ENCODE results near the gene TMSB10. TPM values are rescaled to one million over a fixed set of nuclear protein-coding genes. Genes with fewer than 3 reads are reported as not detected.

The TMSB10 gene
- total RNA-seq, 1 experiment from 2014 or later: 869 TPM

DNA sequence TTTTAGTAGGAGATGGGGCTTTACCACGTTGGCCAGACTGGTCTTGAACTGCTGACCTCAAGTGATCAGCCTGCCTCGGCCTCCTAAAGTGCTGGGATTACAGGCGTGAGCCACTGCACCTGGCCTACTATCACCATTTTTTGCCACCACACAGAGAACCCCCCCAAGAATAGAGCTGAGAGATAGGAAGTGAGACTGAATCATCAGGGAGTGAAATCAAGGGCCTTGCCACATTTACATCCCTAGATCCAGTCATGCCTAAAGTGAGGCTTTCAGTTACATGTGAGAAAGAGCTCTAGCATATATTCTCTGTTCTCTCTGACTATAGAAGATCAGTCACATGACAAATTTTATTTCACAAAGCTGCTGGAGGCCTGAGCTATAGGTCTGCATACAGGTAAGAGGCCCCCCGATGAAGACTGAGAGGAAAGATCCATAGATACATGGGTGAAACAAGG, 37.5 kb downstream of the TMSB10 start:
- no peak overlapping the region for H3K4me3 Mint-ChIP-seq
- ChIA-PET CTCF (interaction anchor here (1.3 to 6.0 kb wide), 3 partner anchors 16 to 69 kb away, joined by 3 to 43 read pairs (median 4); no protein-coding TSS in a partner anchor), POLR2A (no interaction called here)
- DNase-seq (ENCODE audit: low spot score) (no peak), ATAC-seq (no peak)
- no peaks in the 10 kb centered on the region for H3K36me3 Mint-ChIP-seq
- TF ChIP-seq SMAD3 (CRISPR knock-in tag; IDR thresholded peaks at IDR 0.05; ENCODE audit: borderline replicate concordance) (no peak), TP53 (CRISPR knock-in tag; IDR thresholded peaks at IDR 0.05) (no peak), NR2C2 (CRISPR knock-in tag; IDR thresholded peaks at IDR 0.05) (no peak), ZNF671 (CRISPR knock-in tag; IDR thresholded peaks at IDR 0.05) (no peak), ELF4 (CRISPR knock-in tag; IDR thresholded peaks at IDR 0.05; ENCODE audit: low read depth) (no peak), JAZF1 (CRISPR knock-in tag; IDR thresholded peaks at IDR 0.05) (no peak), NFATC4 (CRISPR knock-in tag; IDR thresholded peaks at IDR 0.05) (no peak), GTF2I (CRISPR knock-in tag; conservative IDR thresholded peaks at IDR 0.05) (no peak), NFE2L1 (CRISPR knock-in tag; IDR thresholded peaks at IDR 0.05) (no peak), SMAD4 (CRISPR knock-in tag; IDR thresholded peaks at IDR 0.05) (no peak), MYBL2 (CRISPR knock-in tag; IDR thresholded peaks at IDR 0.05) (no peak)
- TF ChIP-seq, protein P1, sequence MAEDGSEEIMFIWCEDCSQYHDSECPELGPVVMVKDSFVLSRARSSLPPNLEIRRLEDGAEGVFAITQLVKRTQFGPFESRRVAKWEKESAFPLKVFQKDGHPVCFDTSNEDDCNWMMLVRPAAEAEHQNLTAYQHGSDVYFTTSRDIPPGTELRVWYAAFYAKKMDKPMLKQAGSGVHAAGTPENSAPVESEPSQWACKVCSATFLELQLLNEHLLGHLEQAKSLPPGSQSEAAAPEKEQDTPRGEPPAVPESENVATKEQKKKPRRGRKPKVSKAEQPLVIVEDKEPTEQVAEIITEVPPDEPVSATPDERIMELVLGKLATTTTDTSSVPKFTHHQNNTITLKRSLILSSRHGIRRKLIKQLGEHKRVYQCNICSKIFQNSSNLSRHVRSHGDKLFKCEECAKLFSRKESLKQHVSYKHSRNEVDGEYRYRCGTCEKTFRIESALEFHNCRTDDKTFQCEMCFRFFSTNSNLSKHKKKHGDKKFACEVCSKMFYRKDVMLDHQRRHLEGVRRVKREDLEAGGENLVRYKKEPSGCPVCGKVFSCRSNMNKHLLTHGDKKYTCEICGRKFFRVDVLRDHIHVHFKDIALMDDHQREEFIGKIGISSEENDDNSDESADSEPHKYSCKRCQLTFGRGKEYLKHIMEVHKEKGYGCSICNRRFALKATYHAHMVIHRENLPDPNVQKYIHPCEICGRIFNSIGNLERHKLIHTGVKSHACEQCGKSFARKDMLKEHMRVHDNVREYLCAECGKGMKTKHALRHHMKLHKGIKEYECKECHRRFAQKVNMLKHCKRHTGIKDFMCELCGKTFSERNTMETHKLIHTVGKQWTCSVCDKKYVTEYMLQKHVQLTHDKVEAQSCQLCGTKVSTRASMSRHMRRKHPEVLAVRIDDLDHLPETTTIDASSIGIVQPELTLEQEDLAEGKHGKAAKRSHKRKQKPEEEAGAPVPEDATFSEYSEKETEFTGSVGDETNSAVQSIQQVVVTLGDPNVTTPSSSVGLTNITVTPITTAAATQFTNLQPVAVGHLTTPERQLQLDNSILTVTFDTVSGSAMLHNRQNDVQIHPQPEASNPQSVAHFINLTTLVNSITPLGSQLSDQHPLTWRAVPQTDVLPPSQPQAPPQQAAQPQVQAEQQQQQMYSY (CRISPR knock-in tag; IDR thresholded peaks at IDR 0.05): no peak
- TF ChIP-seq, protein P2, sequence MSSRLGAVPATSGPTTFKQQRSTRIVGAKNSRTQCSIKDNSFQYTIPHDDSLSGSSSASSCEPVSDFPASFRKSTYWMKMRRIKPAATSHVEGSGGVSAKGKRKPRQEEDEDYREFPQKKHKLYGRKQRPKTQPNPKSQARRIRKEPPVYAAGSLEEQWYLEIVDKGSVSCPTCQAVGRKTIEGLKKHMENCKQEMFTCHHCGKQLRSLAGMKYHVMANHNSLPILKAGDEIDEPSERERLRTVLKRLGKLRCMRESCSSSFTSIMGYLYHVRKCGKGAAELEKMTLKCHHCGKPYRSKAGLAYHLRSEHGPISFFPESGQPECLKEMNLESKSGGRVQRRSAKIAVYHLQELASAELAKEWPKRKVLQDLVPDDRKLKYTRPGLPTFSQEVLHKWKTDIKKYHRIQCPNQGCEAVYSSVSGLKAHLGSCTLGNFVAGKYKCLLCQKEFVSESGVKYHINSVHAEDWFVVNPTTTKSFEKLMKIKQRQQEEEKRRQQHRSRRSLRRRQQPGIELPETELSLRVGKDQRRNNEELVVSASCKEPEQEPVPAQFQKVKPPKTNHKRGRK (CRISPR knock-in tag; IDR thresholded peaks at IDR 0.05; ENCODE audit: borderline replicate concordance): no peak
- TF ChIP-seq, protein P3, sequence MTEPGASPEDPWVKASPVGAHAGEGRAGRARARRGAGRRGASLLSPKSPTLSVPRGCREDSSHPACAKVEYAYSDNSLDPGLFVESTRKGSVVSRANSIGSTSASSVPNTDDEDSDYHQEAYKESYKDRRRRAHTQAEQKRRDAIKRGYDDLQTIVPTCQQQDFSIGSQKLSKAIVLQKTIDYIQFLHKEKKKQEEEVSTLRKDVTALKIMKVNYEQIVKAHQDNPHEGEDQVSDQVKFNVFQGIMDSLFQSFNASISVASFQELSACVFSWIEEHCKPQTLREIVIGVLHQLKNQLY (CRISPR knock-in tag; IDR thresholded peaks at IDR 0.05): no peak
- TF ChIP-seq, protein P4, sequence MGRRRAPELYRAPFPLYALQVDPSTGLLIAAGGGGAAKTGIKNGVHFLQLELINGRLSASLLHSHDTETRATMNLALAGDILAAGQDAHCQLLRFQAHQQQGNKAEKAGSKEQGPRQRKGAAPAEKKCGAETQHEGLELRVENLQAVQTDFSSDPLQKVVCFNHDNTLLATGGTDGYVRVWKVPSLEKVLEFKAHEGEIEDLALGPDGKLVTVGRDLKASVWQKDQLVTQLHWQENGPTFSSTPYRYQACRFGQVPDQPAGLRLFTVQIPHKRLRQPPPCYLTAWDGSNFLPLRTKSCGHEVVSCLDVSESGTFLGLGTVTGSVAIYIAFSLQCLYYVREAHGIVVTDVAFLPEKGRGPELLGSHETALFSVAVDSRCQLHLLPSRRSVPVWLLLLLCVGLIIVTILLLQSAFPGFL (CRISPR knock-in tag; IDR thresholded peaks at IDR 0.05; ENCODE audit: borderline replicate concordance): no peak
- TF ChIP-seq, protein P5, sequence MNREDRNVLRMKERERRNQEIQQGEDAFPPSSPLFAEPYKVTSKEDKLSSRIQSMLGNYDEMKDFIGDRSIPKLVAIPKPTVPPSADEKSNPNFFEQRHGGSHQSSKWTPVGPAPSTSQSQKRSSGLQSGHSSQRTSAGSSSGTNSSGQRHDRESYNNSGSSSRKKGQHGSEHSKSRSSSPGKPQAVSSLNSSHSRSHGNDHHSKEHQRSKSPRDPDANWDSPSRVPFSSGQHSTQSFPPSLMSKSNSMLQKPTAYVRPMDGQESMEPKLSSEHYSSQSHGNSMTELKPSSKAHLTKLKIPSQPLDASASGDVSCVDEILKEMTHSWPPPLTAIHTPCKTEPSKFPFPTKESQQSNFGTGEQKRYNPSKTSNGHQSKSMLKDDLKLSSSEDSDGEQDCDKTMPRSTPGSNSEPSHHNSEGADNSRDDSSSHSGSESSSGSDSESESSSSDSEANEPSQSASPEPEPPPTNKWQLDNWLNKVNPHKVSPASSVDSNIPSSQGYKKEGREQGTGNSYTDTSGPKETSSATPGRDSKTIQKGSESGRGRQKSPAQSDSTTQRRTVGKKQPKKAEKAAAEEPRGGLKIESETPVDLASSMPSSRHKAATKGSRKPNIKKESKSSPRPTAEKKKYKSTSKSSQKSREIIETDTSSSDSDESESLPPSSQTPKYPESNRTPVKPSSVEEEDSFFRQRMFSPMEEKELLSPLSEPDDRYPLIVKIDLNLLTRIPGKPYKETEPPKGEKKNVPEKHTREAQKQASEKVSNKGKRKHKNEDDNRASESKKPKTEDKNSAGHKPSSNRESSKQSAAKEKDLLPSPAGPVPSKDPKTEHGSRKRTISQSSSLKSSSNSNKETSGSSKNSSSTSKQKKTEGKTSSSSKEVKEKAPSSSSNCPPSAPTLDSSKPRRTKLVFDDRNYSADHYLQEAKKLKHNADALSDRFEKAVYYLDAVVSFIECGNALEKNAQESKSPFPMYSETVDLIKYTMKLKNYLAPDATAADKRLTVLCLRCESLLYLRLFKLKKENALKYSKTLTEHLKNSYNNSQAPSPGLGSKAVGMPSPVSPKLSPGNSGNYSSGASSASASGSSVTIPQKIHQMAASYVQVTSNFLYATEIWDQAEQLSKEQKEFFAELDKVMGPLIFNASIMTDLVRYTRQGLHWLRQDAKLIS (CRISPR knock-in tag; IDR thresholded peaks at IDR 0.05; ENCODE audit: borderline replicate concordance): no peak
- TF ChIP-seq, protein P6, sequence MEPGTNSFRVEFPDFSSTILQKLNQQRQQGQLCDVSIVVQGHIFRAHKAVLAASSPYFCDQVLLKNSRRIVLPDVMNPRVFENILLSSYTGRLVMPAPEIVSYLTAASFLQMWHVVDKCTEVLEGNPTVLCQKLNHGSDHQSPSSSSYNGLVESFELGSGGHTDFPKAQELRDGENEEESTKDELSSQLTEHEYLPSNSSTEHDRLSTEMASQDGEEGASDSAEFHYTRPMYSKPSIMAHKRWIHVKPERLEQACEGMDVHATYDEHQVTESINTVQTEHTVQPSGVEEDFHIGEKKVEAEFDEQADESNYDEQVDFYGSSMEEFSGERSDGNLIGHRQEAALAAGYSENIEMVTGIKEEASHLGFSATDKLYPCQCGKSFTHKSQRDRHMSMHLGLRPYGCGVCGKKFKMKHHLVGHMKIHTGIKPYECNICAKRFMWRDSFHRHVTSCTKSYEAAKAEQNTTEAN (CRISPR knock-in tag; IDR thresholded peaks at IDR 0.05): no peak
- TF ChIP-seq, protein P7, sequence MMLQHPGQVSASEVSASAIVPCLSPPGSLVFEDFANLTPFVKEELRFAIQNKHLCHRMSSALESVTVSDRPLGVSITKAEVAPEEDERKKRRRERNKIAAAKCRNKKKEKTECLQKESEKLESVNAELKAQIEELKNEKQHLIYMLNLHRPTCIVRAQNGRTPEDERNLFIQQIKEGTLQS (CRISPR knock-in tag; conservative IDR thresholded peaks at IDR 0.05): no peak
- no peaks in the 10 kb centered on the region for H3K9me3 Mint-ChIP-seq
- peak overlapping the region; percentile 19; the same call in 1 of the 2 replicates for H3K27ac Mint-ChIP-seq
- no peaks in the 10 kb centered on the region; the same call in 1 of the 2 replicates for H3K27me3 Mint-ChIP-seq (ENCODE audit: low read depth)
- peaks cover 35% of the 10 kb centered on the region for H3K4me1 Mint-ChIP-seq
